B cell (primary cell): ENCODE data around the gene LRBA. TPM values are rescaled to one million over a fixed set of nuclear protein-coding genes. Genes with fewer than 3 reads are reported as not detected.

Experiments used
- ATAC-seq: fragments of 200-7000 bp; cut with Tn5 transposase; one replicate; pipeline ENCODE4 v1.10.0; 2021; ENCODE audit warnings: low read depth, mild to moderate bottlenecking, moderate number of reproducible peaks, moderate library complexity
- CTCF ChIA-PET: fragments of 350-600 bp; sonication (Branson Sonifier 250); formaldehyde crosslinking; loops from one replicate; lab custom pipeline; 2021; ENCODE audit warnings: antibody characterized with exemption, inconsistent platforms; lab: Charles Lee
- POLR2A ChIA-PET: fragments of 350-600 bp; sonication (Branson Sonifier 250); formaldehyde crosslinking; loops from one replicate; lab custom pipeline; 2021; ENCODE audit warnings: antibody characterized with exemption; lab: Charles Lee
- DNase-seq: peaks from one replicate; pipeline ENCODE4 v3.0.0; 2013
- H2AFZ ChIP-seq: 2 replicates; pipeline ENCODE4 v1.6.1; 2012; ENCODE audit warnings: mild to moderate bottlenecking, low read depth, low read length; ENCODE audit not compliant: insufficient read depth, poor library complexity, severe bottlenecking
- H3K27ac ChIP-seq, 2 donors: 1 replicate in 1 of 2; 2 replicates in 1 of 2; pipeline ENCODE4 v1.5.1; 2012 to 2013; ENCODE audit warnings: low read length in 2 of 2, mild to moderate bottlenecking in 2 of 2, moderate library complexity in 1 of 2
- H3K27me3 ChIP-seq, 4 experiments: fragments of 200-600 bp in 1 of 4; sonication (generic) in 1 of 4; replicated peaks in 1 of 4; 1 replicate in 2 of 4; 2 replicates in 2 of 4; pipeline versions ENCODE4 v1.6.1 to v1.7.0; 2013 to 2016; ENCODE audit warnings: low read length in 3 of 4, mild to moderate bottlenecking in 2 of 4, mixed read lengths in 1 of 4, moderate library complexity in 1 of 4; ENCODE audit not compliant: insufficient read depth in 4 of 4, control insufficient read depth in 3 of 4; ENCODE audit errors: control extremely low read depth in 1 of 4
- H3K36me3 ChIP-seq, 2 experiments: replicated peaks in 1 of 2; 1 replicate in 1 of 2; 2 replicates in 1 of 2; pipeline versions ENCODE4 v1.6.1 to v1.7.1; 2013; ENCODE audit warnings: low read length in 1 of 2; ENCODE audit not compliant: insufficient read depth in 2 of 2, control insufficient read depth in 1 of 2; ENCODE audit errors: control extremely low read depth in 1 of 2, extremely low read depth in 1 of 2
- H3K4me1 ChIP-seq, 2 donors: fragments of 200-600 bp in 1 of 2; sonication (generic) in 1 of 2; 1 replicate in 1 of 2; 2 replicates in 1 of 2; pipeline versions ENCODE4 v1.5.1 to v1.6.1; 2013 to 2017; ENCODE audit warnings: low read length in 2 of 2; ENCODE audit not compliant: control insufficient read depth in 2 of 2, insufficient read depth in 2 of 2
- H3K4me2 ChIP-seq: replicated peaks from 2 replicates; pipeline ENCODE3; 2012; ENCODE audit warnings: mild to moderate bottlenecking, low read depth, low read length; ENCODE audit not compliant: poor library complexity, severe bottlenecking
- H3K4me3 ChIP-seq, 5 experiments: fragments of 200-600 bp in 1 of 5; sonication (generic) in 1 of 5; 1 replicate in 3 of 5; 2 replicates in 2 of 5; pipeline versions ENCODE4 v1.5.1 to v1.7.0; 2011 to 2016; ENCODE audit warnings: low read length in 4 of 5, mild to moderate bottlenecking in 4 of 5, low read depth in 2 of 5, control low read depth in 1 of 5, moderate library complexity in 1 of 5; ENCODE audit not compliant: insufficient read depth in 1 of 5; ENCODE audit errors: control extremely low read depth in 1 of 5, extremely low read depth in 1 of 5
- H3K79me2 ChIP-seq: fragments of 200-600 bp; sonication (generic); one replicate; pipeline ENCODE4 v1.6.0; 2016; ENCODE audit warnings: low read length; ENCODE audit not compliant: control insufficient read depth, insufficient read depth
- H3K9ac ChIP-seq: fragments of 200-600 bp; sonication (generic); 2 replicates; pipeline ENCODE4 v1.6.1; 2017; ENCODE audit warnings: mild to moderate bottlenecking, low read length, moderate library complexity
- H3K9me3 ChIP-seq, 3 donors: one replicate each; pipeline versions ENCODE4 v1.6.1 to v1.7.1; 2013; ENCODE audit warnings: low read length in 2 of 3; ENCODE audit not compliant: control insufficient read depth in 2 of 3, insufficient read depth in 1 of 3; ENCODE audit errors: control extremely low read depth in 1 of 3
- H4K20me1 ChIP-seq: 2 replicates; pipeline ENCODE4 v1.6.0; 2012; ENCODE audit warnings: mild to moderate bottlenecking, low read length; ENCODE audit not compliant: insufficient read depth, control insufficient read depth, poor library complexity, severe bottlenecking
- H3K27ac Mint-ChIP-seq: one replicate; pipeline ENCODE4 v1.8.0; 2021; ENCODE audit warnings: mixed read lengths
- H3K27me3 Mint-ChIP-seq: one replicate; pipeline ENCODE4 v1.8.0; 2021; ENCODE audit warnings: mixed read lengths
- H3K4me1 Mint-ChIP-seq: one replicate; pipeline ENCODE4 v1.8.0; 2021; ENCODE audit warnings: mixed read lengths
- H3K4me3 Mint-ChIP-seq: one replicate; pipeline ENCODE4 v1.8.0; 2021; ENCODE audit warnings: mixed read lengths
- H3K9me3 Mint-ChIP-seq: one replicate; pipeline ENCODE4 v1.8.0; 2022; ENCODE audit warnings: mixed read lengths; ENCODE audit not compliant: insufficient read depth
- CTCF ChIP-seq: fragments of 200-600 bp; IDR thresholded peaks from one replicate; pipeline ENCODE4 v1.8.0; 2022; ENCODE audit warnings: antibody characterized with exemption, mild to moderate bottlenecking
- EZH2 ChIP-seq: IDR thresholded peaks from 2 replicates; pipeline ENCODE4 v1.6.1; 2012; ENCODE audit warnings: borderline replicate concordance, low read depth, mild to moderate bottlenecking, moderate library complexity, low read length; ENCODE audit not compliant: insufficient read depth, poor library complexity, severe bottlenecking
- WGBS: methylation state at CpG from one replicate; pipeline ENCODE4 v1.1.5; 2013; ENCODE audit warnings: missing lambda C conversion rate; ENCODE audit not compliant: insufficient coverage; 5-methylcytosine and 5-hydroxymethylcytosine counted together
- intact Hi-C: fragments of 100-400 bp; cut with micrococcal nuclease; formaldehyde crosslinking; loops from one replicate; pipeline ENCODE4 v1.10.0; 2022
- polyA plus RNA-seq: library from polyadenylated mRNA; depleted of rRNA; stranded (reverse); fragments of >200 nt; gene quantifications from 2 replicates; pipeline ENCODE4 v1.2.3, GENCODE V29; 2012
- total RNA-seq, 2 donors: library from RNA; stranded (reverse); fragments of 120-200 nt in 1 of 2; gene quantifications; 1 replicate in 1 of 2; 2 replicates in 1 of 2; pipeline versions ENCODE4 v1.2.3 to v1.2.4, GENCODE V29; 2013 to 2022

Gene LRBA
- total and polyA plus RNA-seq, 2 donors (not counting 1 experiment from before 2014, with no cell fraction given): 17.5 to 86.7 TPM

GRCh38 chr4:150938873-150939499 is 76.1 kb downstream of the LRBA start:
- Histone ChIP-seq H3K4me2 (no peak overlapping the region), H3K4me1 (no peaks in the 10 kb centered on the region), H3K4me3 (no peak overlapping the region), H3K9ac (no peak overlapping the region), H3K36me3 (no peaks in the 10 kb centered on the region), H3K9me3 (no peaks in the 10 kb centered on the region), H3K27ac (no peak overlapping the region), H3K27me3 (no peaks in the 10 kb centered on the region), H3K79me2 (peaks cover 19% of the 10 kb centered on the region), H2AFZ (no peak overlapping the region), H4K20me1 (peaks cover 22% of the 10 kb centered on the region)
- WGBS: no CpG with 5 or more reads among the region's 1 CpG
- POLR2A ChIA-PET: no interaction called here
- CTCF ChIA-PET: no interaction called here
- DNase-seq: no peak
- Mint-ChIP-seq H3K4me1 (peaks cover 40% of the 10 kb centered on the region), H3K27ac (no peak overlapping the region), H3K27me3 (no peaks in the 10 kb centered on the region), H3K4me3 (no peak overlapping the region), H3K9me3 (no peaks in the 10 kb centered on the region)
- intact Hi-C loops: no loop called here
- TF ChIP-seq CTCF: no peak
- TF ChIP-seq EZH2: no peak
- ATAC-seq: no peak

- Histone ChIP-seq H4K20me1 (peaks cover 17% of the 10 kb centered on the region), H3K4me1 (no peaks in the 10 kb centered on the region), H3K27ac (no peak overlapping the region), H3K9ac (no peak overlapping the region), H2AFZ (no peak overlapping the region), H3K79me2 (peaks cover 20% of the 10 kb centered on the region), H3K36me3 (no peaks in the 10 kb centered on the region), H3K4me2 (no peak overlapping the region), H3K9me3 (no peaks in the 10 kb centered on the region), H3K4me3 (no peak overlapping the region), H3K27me3 (no peaks in the 10 kb centered on the region)
- intact Hi-C loops: no loop called here
- Mint-ChIP-seq H3K4me1 (peaks cover 36% of the 10 kb centered on the region), H3K4me3 (no peak overlapping the region), H3K27ac (no peak overlapping the region), H3K9me3 (no peaks in the 10 kb centered on the region), H3K27me3 (no peaks in the 10 kb centered on the region)
- POLR2A ChIA-PET: no interaction called here
- DNase-seq (no peak), ATAC-seq (no peak)
- 100% methylated on average over 1 of the region's 4 CpGs for WGBS
- CTCF ChIA-PET: no interaction called here
- no peak for TF ChIP-seq EZH2
- TF ChIP-seq CTCF: no peak
Observed at GRCh38 chr4:150938417-150938816, 76.7 kb downstream of the LRBA start.
